ENCODE measurements around the gene ZC2HC1B.

DNA sequence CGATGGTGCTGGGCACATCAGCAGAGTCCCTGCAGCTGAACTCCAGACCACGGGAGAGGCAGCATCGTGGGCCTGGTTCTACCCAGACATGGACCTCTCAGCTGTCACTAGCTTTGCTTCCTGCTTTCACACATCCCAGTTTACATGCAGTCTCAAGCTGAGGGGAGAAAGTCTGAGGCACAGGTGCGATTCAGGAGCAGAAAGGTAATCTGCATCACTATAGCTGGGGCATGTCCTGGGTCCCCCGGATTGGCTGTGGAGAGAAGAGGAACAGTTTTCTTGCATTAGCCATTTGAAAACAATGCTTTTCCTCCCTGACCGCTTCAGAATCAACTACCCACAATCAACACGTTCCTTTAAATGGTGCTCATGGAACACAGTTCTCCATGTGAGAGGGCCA, 83.9 kb downstream of the ZC2HC1B start:
- TF ChIP-seq TAF1 (IDR thresholded peaks at IDR 0.05; ENCODE audit: low read depth, low read length) (no peak), KDM4A (IDR thresholded peaks at IDR 0.05; ENCODE audit: low read depth, low read length, severe bottlenecking) (no peak), EP300 (IDR thresholded peaks at IDR 0.05; ENCODE audit: borderline replicate concordance in 1 of 2, low read depth in 2 of 2, low read length in 2 of 2) (no peak), CHD1 (IDR thresholded peaks at IDR 0.05; ENCODE audit: low read depth, low read length) (no peak), POLR2A (IDR thresholded peaks at IDR 0.05; ENCODE audit: control extremely low read depth in 1 of 2, low read depth in 2 of 2, low read length in 2 of 2) (no peak), RXRA (IDR thresholded peaks at IDR 0.05; ENCODE audit: insufficient read depth, low read depth, low read length) (no peak), TCF12 (IDR thresholded peaks at IDR 0.05; ENCODE audit: low read depth, low read length) (peak; percentile 77; the same call in 1 of the 2 replicates), RBBP5 (IDR thresholded peaks at IDR 0.05; ENCODE audit: borderline replicate concordance, low read depth, low read length) (no peak), SIN3A (conservative IDR thresholded peaks at IDR 0.05 in 1 of 2, IDR thresholded peaks at IDR 0.05 in 1 of 2; ENCODE audit: low read depth in 1 of 2, low read length in 2 of 2) (no peak), BCL11A (IDR thresholded peaks at IDR 0.05; ENCODE audit: low read depth in 2 of 2, low read length in 2 of 2) (no peak), YY1 (IDR thresholded peaks at IDR 0.05; ENCODE audit: low read depth, low read length) (no peak)
- TF ChIP-seq, protein P1, sequence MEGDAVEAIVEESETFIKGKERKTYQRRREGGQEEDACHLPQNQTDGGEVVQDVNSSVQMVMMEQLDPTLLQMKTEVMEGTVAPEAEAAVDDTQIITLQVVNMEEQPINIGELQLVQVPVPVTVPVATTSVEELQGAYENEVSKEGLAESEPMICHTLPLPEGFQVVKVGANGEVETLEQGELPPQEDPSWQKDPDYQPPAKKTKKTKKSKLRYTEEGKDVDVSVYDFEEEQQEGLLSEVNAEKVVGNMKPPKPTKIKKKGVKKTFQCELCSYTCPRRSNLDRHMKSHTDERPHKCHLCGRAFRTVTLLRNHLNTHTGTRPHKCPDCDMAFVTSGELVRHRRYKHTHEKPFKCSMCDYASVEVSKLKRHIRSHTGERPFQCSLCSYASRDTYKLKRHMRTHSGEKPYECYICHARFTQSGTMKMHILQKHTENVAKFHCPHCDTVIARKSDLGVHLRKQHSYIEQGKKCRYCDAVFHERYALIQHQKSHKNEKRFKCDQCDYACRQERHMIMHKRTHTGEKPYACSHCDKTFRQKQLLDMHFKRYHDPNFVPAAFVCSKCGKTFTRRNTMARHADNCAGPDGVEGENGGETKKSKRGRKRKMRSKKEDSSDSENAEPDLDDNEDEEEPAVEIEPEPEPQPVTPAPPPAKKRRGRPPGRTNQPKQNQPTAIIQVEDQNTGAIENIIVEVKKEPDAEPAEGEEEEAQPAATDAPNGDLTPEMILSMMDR (IDR thresholded peaks at IDR 0.05; ENCODE audit: control extremely low read depth in 1 of 3, insufficient read depth in 1 of 3, low read depth in 1 of 3, low read length in 3 of 3), result no peak
